Hematopoietic multipotent progenitor cell treated with erythropoietin and hydrocortisone succinate and interleukin-3 and kit ligand, for 6 days (in vitro differentiated cells): ENCODE measurements around the gene CHCHD2.
"Not testable (repeated sequence)": the region's sequence is repeated elsewhere in the genome, so short reads cannot be mapped to it uniquely, and the experiment has no call there.

Source experiments
- DNase-seq: peaks from one replicate; pipeline ENCODE4 v3.0.0-alpha.2; 2015

The CHCHD2 gene, protein sequence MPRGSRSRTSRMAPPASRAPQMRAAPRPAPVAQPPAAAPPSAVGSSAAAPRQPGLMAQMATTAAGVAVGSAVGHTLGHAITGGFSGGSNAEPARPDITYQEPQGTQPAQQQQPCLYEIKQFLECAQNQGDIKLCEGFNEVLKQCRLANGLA

DNA sequence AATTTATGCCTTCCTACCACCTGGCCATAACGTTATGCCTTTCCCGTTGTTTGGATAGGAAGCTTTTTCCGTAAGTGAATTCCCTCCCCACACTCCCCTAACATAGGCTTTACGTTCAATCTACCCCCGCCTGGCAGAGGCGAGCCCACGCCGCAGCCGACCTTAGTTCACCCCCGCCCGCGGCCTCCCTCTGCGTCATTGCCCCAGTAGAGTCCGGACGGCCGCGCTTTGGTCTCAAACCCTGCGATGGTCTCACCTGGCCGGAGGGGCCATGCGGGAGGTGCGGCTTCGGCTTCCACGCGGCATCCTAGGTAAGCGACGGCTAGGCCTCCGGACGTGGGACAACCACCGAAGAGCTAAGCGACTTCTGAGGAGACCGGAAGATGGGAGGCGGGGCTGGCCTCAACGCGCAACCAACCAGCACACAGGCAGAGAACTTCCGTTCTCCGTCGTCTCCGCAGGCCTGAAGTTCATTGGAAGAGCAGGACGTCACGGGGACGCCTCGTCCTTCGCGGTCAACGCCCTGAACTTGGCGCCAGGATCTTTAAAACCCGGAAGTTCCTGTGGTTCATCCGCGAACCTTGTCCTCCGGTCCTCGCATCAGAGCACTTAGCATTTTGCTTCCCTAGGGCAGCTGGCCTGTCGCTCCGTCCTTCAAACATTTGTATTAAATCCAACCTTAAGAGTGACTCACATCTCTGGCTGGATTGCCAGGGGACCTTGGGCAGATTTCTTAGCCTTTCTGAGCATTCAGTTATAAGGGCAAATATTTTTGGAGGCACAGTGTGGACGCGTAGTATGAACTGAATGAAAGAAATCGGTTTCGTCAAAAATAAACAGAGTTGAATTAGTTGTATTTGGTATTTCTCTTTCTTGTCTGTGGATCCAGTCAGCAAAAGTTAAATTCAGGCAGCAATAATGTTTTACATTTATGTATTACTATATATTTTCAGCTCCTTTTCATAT is at the start of gene CHCHD2:
CHCHD2 (minus strand) TSS at position 369 of the 966 bp plus-strand sequence; CDS start at position 306, 63 bp downstream.
- peak; percentile 99 for DNase-seq

DNA sequence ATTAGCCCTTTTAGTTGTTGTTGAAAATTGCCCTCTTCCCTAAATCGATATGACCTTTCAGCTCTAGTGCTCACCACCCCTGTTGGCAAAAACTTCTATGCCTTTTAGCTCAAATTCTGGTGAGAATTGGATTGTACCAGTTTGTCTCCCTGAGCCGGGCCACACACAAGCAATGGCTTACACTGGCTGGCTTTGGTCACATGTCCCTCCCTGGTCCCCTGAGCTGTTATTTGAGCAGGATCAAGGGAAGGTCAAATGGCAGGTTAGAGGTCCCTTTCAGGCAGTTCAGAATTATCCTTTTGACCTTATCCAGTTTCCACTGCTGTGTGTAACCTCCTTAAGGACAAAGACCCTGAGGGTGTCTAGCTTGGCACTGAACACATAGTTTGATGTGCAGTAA is 24.8 kb upstream of the CHCHD2 start:
- DNase-seq: not testable (repeated sequence)

DNA sequence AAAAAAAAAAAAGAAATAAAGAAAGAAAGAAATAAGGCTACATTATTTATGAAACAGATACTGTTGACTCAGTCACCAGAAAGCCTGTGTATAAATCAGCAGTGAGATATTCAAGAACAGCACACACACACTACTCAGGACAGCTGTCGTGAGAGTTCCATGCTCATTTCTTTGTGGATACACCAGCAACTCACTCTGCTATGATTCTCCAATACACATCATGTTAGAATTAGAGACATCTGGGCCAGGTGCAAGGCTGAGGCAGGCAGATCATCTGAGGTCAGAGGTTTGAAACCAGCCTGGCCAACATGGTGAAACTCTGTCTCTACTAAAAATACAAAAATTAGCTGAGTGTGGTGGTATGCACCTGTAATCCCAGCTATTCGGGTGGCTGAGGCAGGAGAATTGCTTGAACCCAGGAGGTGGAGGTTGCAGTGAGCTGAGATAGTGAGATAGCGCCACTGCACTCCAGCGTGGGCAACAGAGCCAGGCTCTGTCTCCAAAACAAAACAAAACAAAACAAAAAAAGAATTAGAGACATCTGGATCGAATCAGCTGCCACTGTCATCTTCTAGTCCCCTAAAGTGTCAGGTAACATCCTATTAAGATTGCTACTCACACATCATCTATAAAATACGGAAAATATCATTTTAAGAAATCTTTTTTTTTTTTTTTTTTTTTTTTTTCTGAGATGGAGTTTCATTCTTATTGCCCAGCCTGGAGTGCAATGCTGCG is 21.1 kb upstream of the CHCHD2 start:
- no peak for DNase-seq

DNA sequence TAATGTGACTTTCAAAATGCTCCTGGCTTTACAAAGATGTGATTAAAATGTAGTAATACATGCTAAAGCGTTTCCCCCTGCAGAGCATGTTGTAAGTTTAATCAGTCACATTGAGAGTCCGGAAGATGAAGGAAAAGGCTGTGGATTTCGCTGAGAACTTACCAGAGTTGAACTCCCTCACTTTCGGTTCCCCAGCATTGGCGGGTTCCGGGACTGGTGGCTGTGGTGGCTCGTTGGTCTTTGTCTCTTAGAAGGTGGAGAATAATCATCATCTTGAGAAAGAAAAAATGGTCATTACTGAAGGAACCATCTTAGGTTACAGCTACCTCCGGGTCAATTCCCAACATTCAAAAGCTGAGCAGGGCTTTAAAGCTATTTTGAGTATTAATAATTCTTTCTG is 19.6 kb upstream of the CHCHD2 start:
- DNase-seq: no peak

DNA sequence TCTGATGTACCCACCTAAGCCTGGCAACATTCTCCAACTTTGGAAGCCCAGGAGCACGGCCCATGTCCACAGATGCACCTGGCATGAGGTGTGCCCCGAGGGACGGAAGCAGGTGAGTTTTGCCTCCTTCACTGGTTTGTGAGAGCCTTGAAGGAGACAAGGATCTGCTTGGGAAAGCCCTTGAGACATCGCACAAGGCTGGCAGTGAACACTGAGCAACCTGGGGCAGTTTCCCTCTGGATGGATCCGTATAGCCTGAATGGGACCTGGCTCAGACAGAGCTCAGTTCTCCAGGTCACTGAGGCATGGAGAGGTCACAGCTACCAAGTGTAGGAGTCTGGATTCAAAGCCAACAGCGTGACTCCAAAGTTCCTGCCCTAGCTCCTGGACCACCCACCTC is 18.7 kb upstream of the CHCHD2 start:
- DNase-seq: no peak

DNA sequence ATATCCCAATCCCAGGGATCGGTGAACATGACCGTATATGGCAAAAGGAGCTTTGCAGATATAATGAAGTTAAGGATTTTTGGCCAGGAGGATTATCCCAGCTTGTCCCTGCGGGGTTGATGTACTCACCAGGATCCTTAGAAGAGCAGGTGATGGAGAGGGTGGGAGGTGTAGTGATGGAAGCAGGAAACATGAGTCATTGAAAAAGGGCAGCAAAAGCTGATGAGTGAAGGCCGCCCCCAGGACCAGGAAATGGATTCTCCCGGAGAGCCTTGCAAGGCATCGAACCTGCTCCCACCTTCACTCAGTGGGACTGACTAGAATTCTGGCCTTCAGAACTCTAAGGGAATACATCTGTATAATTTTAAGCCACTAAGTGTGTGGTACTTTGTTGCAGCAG is 15.2 kb upstream of the CHCHD2 start:
- no peak for DNase-seq

DNA sequence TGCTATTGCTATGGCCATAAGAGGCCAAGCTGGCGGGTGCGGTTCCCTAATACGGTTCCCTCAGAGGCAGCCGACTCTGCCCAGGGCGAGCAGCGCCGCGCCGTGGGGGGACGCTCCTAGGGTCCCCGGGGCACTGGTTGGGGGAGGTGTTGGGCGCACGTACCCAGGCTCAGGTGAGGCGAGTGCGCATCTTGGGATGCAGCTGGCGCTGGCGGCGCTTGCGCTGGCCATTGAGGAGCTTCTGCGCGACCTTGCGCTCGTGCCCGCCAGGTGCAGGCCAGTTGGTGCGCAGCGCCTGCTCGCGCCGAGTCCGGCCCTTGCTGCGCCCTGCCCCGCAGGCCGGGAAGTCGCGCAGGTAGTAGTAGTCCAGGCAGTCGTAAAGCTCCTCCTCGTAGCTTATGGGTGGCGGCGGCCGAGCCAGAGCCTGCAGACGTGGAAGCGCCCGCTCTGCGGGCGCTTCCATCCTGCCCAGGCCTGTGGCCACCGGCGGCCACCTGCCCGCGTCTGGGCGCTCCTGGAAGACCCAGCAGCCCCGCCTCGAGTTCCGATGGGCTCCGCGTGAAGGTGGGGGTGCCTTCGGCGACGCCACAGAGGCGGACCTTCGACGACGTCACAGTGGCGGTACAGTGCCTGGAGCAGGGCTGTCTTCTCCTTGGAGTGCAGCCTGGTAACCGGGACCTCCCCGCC is 9.7 kb upstream of the CHCHD2 start, which contains the start of gene NUPR2:
NUPR2 (minus strand) TSS at position 566 of the 687 bp plus-strand sequence; CDS start at position 463, 103 bp downstream.
- DNase-seq: no peak

DNA sequence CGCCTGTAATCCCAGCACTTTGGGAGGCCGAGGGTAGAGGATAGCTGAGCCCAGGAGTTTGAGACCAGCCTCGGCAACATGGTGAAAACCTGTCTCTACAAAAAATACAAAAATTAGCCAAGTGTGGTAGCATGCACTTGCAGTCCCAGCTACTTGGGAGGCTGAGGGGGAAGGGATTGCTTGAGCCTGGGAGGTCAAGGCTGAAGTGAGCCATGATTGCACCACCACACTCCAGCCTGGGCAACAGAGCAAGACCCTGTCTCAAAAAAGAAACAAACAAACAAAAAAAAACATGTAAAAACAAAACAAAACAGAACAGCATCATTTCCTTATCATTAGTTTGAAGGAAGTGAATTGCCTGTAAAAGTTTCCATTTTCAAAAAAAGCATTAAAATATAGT is 6.0 kb upstream of the CHCHD2 start:
- DNase-seq: not testable (repeated sequence)

DNA sequence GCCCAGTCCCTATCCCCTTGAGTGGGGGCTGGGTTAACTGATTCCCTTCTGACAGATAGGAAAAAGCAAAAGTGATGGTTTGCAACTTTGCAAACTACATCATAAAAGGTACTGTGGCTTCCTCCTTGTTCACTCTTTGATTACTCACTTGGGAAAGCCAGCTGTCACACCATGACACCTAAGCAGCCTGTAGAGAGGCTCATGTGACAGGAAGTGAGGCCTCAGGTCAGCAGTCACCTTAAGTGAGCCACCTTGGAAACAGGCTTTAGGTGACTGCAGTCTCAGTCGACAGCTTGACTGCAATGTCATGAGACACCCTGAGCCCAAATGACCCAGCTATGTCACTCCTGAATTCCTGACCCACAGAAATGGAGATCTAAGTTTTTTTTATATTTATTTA is 4.3 kb upstream of the CHCHD2 start:
- DNase-seq: no peak

DNA sequence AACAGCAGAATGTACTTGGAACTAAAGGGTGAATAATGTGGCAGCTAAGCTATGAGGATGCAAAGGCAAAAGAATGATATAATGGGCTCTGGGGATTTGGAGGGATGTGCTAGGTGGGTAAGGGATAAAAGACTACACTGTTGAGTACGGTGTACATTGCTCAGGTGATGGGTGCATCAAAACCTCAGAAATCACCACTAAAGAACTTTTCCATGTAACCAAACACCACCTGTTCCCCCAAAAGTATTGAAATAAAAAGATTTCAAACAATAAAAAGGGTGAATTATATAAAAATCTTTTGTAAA is 1.6 kb upstream of the CHCHD2 start:
- DNase-seq: no peak

DNA sequence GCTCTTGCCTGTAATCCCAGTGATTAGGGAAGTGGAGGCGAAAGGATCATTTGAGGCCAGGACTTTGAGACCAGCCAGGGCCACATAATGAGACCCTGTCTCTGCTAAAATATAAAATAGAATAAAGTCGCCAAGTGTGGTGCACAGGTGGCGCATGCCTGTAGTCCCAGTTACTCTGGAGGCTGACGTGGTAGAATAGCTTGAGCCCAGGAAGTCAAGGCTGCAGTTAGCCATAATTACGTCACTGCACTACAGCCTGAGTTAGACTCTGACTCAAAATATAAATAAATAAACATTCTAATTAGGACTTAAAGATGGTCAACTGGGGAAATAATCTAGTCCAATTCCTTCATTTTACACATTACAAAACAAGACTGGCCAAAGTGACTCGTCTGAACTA is 768 bp downstream of the CHCHD2 start:
- peak; percentile 73 for DNase-seq

DNA sequence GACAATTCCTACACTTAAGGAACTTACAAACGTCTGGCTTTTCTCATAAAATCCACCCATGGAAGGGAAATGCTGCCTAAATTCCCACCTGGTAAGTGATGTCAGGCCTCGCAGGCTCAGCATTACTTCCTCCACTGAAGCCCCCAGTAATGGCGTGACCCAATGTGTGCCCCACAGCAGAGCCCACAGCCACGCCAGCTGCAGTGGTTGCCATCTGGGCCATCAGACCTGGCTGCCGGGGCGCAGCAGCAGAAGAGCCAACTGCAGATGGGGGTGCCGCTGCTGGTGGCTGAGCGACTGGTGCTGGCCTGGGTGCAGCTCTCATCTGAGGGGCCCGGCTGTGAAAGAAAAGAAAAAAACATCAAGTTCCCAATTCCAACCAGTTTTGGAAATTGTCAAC is 2.1 kb downstream of the CHCHD2 start:
- DNase-seq: not testable (repeated sequence)

DNA sequence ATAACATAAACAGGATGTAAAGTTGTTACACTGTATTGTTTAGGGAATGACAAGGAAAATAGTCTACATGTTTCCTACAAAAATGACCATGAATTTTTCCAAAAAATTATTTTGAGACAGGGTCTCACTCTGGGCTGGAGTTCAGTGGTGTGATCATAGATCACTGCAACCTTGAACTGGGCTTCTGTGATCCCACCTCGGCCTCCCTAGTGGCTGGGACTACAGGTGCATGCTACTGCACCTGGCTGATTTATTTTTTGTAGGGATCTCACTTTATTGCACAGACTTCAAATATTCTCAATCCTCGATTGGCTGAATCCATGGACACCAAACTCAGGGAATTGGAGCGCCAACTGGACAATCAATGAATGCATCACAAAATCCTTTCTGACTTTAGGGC is 6.6 kb downstream of the CHCHD2 start:
- no peak for DNase-seq

DNA sequence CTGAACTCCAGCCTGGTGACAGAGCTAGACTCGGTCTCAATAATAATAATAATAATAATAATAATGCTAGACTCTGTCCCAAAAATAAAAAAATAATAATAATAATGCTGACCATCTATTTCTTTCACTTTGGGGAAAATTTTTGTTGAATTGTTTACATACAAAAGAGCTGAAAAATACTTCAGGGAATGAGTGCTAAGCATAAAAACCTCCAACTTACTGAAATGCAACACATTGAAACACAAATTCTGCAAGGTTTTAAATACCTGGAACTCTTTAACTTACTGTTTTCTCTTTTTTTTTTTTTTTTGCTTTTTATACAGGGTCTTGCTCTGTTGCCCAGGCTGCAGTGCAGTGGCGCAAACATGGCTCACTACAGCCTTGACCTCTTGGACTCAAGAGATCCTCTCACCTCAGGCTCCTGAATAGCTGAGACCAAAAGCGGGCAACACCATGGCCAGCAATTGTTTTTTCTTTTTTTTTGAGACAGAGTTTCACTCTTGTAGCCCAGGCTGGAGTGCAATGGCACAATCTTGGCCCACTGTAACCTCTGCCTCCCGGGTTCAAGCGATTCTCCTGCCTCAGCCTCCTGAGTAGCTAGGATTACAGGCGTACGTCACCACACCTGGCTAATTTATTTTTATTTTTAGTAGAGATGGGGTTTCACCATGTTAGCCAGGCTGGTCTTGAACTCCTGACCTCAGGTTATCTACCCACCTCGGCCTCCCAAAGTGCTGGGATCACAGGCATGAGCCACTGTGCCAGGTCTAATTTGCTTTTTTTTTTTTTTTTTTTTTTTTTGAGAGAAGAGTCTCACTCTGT is 7.9 kb downstream of the CHCHD2 start:
- not testable (repeated sequence) for DNase-seq

DNA sequence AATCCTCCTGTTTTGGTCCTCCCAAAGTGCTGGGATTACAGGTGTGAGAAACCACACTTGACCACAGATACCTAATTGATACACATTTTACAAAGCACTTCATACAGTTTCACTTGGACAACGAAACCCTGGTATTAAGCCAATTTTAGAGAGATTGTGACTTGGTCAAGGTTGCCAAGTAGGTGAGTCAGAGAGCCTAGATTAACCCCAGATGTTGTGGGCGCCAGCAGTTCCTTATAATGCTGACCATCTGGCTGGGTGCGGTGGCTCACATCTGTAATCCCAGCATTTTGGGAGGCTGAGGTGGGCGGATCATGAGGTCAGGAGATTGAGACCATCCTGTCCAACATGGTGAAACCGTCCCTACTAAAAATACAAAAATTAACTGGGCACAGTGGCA is 8.6 kb downstream of the CHCHD2 start:
- DNase-seq: peak; percentile 81

DNA sequence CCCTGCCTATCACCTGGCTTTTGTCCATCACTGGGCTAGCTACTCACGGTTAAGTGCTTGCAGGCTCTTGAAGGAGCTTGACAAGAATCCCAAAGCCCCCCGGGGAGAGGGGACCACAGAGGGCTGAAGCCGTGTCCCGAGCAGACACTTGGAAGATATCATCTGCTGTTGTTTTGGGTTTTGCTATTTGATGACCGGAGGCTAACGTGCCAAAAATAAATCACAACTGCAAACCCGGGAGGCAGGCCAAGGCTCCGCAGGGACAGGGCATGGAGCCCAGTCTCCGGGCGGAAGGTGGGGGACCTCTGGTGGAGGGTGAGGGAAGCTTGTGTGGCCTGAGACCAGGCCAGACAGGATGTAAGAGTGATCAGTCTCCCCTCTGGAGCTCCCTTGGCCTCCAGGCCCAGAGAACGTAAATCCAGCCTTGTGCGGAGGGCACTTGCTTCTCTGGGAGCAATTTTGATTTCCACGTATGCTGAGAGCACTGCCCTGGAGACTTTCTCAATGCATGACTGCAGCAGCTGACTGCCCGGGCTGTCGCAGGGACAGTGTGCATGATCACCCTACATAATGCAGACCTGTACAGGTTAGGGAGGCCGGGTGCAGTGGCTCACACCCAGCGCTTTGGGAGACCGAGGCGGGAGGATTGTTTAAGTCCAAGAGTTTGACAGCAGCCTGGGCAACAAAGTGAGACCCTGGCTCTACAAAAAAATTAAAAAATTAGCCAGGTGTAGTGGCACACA is 13.3 kb downstream of the CHCHD2 start, which contains the start of gene PHKG1:
PHKG1 (minus strand) TSS at position 164 of the 743 bp plus-strand sequence. CDS start 4,011 bp downstream, outside the sequence.
- DNase-seq: peak; percentile 31

DNA sequence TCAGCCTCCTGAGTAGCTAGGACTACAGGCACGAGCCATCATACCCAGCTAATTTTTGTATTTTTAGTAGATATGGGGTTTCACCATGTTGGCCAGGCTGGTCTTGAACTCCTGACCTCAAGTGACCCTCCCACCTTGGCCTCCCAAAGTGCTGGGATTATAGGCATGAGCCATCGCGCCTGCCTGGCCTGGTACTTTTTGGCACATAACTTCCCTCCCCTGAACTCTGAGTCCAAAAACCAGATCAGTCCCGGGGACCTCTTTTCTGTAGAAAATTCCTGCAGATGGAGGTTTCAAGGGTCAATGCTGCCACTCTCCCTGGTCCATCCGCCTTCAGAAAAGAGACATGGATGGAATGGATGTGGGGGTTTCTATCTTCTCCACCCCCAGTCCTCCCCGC is 13.9 kb downstream of the CHCHD2 start:
- not testable (repeated sequence) for DNase-seq

DNA sequence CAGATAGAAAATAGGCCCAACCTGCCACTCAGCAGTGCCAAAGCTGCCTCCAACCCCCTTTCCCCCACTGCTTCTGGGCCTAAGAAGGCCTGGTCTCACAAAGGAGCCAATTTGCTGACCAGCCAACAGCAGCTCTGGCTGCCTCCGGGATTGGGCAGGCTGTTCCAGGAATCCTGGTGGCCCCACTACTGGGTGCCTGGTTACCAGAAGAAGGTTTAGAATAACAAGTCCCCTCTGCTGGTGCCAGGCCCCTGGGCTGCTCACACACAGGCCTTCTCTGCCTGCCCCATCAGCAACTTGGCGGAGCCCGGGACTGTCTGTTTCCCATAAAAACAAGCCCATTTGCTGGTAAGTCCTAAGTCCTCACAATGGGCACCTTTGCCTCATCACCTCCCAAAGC is 14.7 kb downstream of the CHCHD2 start:
- DNase-seq: no peak

DNA sequence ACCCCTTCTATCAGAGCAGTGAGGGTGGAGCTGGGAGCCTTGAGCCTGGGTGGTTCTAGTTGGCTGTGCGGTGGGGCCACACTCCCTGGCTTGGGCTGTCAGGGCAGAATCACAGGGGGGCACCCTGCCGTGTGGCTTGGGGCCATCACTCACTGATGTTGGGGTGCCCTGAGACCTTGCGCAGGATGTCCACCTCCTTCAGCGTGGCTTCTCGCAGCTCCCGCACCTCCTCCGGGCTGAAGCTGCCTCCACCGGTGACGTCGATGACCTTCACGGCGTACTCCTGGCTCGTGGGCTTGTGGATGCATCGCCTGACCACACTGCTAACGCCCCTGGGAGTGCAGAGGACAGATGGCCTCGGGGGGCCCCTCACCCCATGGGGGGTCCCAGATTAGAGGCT is 18.8 kb downstream of the CHCHD2 start:
- DNase-seq: no peak

DNA sequence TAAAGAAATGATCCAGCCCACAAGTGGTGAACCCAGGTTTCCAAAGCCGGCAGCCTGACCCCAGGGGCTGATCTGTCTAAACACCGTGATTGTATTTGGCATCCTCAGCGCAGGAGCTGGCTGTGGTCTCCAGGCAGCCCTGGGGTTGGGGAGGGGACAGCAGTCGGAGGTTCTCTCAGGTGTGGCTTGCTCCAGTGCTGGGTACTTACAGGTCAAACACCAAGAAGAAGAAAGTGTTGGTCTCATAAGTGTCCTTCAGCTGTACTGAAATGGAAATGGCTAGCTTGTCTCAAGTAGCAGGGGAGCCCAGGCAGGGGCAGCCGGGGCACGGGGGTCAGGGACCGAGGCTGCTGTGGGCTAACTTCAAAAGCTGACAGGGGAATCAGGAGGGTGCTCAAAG is 19.5 kb downstream of the CHCHD2 start:
- DNase-seq: no peak

DNA sequence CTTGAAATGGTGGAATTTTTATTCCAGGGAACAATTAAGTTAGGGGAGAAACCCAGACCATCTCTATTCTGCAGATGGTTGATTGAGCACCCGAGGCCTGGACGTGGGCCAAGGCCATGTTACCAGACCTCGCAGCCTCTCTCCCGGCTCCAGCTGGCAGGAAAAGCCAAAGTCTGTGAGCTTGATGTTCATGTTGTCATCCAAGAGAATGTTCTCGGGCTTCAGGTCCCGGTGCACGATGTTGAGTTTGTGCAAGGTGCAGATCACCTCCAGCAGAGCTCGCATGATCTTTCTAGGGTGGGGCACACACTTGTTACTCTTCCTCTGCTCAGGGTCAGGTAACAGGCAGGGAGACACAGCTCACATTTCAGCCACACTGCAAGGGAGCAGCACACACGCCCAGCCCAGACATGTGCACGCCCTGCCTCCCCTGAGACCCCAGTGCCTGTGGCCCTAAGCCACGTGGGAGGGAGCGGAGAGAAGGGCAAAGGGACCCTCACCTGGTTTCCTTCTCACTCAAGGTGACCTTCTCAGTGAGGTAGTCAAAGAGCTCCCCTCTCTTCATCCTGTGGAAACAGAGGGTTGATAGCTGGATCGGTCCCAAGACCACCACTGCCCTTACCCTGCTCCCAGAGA is 23.0 kb downstream of the CHCHD2 start:
- DNase-seq: no peak
